Memory B cell (primary cell): Measurements from ENCODE around the gene GP9.
"Not testable (repeated sequence)": the region's sequence is repeated elsewhere in the genome, so short reads cannot be mapped to it uniquely, and the experiment has no call there.

Experiments used
- ATAC-seq: fragments of 150-1000 bp; cut with Tn5 transposase; 2 replicates; pipeline ENCODE4 v1.10.0; 2021; ENCODE audit warnings: low read depth, mild to moderate bottlenecking, moderate library complexity
- DNase-seq, 2 donors: peaks; one replicate each; pipeline ENCODE4 v3.0.0; 2022; ENCODE audit warnings: low spot score in 2 of 2
- H3K27ac Mint-ChIP-seq: one replicate; pipeline ENCODE4 v1.8.0; 2022; ENCODE audit warnings: mild to moderate bottlenecking, moderate library complexity, mixed read lengths
- H3K27me3 Mint-ChIP-seq: one replicate; pipeline ENCODE4 v1.8.0; 2022; ENCODE audit warnings: mixed read lengths
- H3K36me3 Mint-ChIP-seq: one replicate; pipeline ENCODE4 v1.8.0; 2022; ENCODE audit warnings: mild to moderate bottlenecking, mixed read lengths
- H3K4me1 Mint-ChIP-seq: one replicate; pipeline ENCODE4 v1.8.0; 2022; ENCODE audit warnings: mixed read lengths
- H3K4me3 Mint-ChIP-seq: one replicate; pipeline ENCODE4 v1.8.0; 2022; ENCODE audit warnings: mild to moderate bottlenecking, moderate library complexity, mixed read lengths
- H3K9me3 Mint-ChIP-seq: one replicate; pipeline ENCODE4 v1.8.0; 2022; ENCODE audit warnings: mixed read lengths

Gene GP9

DNA sequence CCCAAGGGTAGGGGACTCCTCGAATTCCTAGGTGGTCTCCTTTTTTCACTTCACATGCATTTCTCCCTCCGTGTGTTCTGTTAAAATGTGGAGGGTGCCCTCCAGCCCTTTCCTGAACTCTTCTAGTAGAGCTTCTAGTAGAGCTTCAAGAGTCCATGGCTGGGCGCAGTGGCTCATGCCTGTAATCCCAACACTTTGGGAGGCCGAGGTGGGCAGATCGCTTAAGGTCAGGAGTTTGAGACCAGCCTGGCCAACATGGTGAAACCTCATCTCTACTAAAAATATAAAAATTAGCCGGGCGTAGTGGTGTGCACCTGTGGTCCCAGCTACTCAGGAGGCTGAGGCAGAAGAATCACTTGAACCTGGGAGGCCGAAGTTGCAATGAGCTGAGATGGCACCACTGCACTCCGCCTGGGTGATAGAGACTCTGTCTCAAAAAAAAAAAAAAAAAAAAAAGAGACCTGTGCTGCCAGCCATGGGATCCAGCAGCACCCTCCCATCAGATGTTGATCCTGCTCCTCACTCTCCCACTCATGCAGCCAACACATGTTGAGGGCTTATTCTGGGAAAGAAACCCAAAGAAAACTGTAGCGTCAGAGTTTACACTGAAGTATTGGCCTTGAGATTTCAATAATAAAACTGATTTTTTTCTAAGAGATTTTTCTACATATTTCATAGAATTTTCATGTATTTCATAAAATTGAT, 50.6 kb downstream of the GP9 start:
- not testable (repeated sequence) for H3K4me1 Mint-ChIP-seq, H3K4me3 Mint-ChIP-seq, H3K27ac Mint-ChIP-seq, DNase-seq, H3K27me3 Mint-ChIP-seq, ATAC-seq, H3K9me3 Mint-ChIP-seq
- peaks cover 19% of the 10 kb centered on the region for H3K36me3 Mint-ChIP-seq
